Heart left ventricle (tissue), 13 donors: ENCODE measurements around the gene LEMD1.

Experiments
- CTCF ChIP-seq, 12 donors: fragments of 200-600 bp; sonication (generic) in 4 of 12; IDR thresholded peaks; one replicate each; pipeline versions ENCODE4 v1.5.0 to v1.8.0; 2018 to 2022; ENCODE audit warnings: antibody characterized with exemption in 12 of 12, mild to moderate bottlenecking in 5 of 12
- POLR2A ChIP-seq, 2 donors: fragments of 450-650 bp; IDR thresholded peaks; one replicate each; pipeline ENCODE4 v1.6.1; 2017; ENCODE audit warnings: antibody characterized with exemption in 2 of 2, mild to moderate bottlenecking in 2 of 2, moderate library complexity in 2 of 2
- donor health status: ischemic (EF 13 %, LVEDD 7.1; RV severe dilation, severe dysfunction).
- donor health status: DM: no; HTN: yes; CAD: no.
- donor health status: DM: no; HTN: no; CAD: no.
- donor health status: ischemic (EF 25% LVEDD 6.9; RV normal size, moderate dysfunction).
- donor health status: ischemic (EF 25% LVEDD 5.7; RV mildly dilated, moderate dysfunction).
- donor health status: ischemic (EF 35%, LVEDD 5.7; RV mildly dilated, moderate dysfunction).
- donor health status: nonischemic (EF 11% LVEDD 7.7; RV severe dilation, severe dysfunction).
- donor health status: DM: yes; HTN: yes; CAD: no.
- donor health status: PGD.
- donor health status: ischemic (EF 29% LVEDD 5.4; RV normal size, mild dysfunction).
- donor health status: nonischemic (EF 23%, LVEDD 6.1; RV moderate dilation, normal function).

GRCh38 chr1:205339717-205340116, 82.1 kb downstream of the LEMD1 start:
- TF ChIP-seq POLR2A (IDR thresholded peaks at IDR 0.05), result no peak
- TF ChIP-seq CTCF (IDR thresholded peaks at IDR 0.05), result no peak
